Left kidney (tissue), 2 donors: ENCODE measurements around the gene SWAP70. TPM values are rescaled to one million over a fixed set of nuclear protein-coding genes. Genes with fewer than 3 reads are reported as not detected.

Source experiments
- DNase-seq: peaks from one replicate; pipeline ENCODE4 v3.0.0-alpha.2; 2013
- polyA plus RNA-seq: library from polyadenylated mRNA; unstranded; fragments of 120-200 nt; gene quantifications from one replicate; pipeline ENCODE4 v1.2.1, GENCODE V29; 2013; ENCODE audit not compliant: insufficient read length

Gene SWAP70
- polyA plus RNA-seq, 1 donor: 25.9 TPM

DNA sequence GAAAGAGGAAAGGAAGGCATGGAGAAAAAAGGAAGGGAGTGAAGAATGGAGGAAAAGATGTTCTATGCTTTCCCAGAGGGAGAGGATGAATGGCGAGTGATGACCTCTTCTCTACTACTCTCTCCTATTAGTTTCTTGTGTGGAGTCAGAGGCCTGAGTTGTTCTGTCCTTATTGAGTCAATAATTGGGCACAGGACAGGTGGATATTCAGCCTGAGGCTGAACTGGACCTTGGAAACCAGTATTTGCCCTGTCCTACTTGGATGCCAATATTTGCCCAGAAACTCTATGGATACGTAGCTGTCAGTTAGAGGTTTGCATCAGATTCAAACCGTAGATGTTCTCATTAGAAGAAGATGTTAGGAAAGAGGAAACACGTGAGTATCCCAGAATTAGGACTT, 17.6 kb upstream of the SWAP70 start:
- DNase-seq: no peak

DNA sequence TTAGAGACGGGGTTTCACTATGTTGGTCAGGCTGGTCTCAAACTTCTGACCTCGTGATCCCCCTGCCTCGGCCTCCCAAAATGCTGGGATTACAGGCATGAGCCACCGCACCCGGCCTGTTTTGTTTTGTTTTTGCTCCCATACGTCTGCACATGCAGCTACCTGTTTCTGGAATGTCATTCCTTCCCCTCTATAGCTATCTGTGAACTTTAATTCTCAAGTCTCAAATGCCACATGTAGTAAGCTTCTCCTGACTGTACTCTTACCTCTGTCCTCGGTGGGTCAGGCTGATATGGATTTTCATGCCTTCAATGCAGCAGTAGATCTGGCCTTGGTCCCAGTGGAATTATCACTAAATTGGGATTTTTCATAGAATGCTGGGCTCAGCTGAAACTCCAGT, 12.4 kb upstream of the SWAP70 start:
- no peak for DNase-seq

DNA sequence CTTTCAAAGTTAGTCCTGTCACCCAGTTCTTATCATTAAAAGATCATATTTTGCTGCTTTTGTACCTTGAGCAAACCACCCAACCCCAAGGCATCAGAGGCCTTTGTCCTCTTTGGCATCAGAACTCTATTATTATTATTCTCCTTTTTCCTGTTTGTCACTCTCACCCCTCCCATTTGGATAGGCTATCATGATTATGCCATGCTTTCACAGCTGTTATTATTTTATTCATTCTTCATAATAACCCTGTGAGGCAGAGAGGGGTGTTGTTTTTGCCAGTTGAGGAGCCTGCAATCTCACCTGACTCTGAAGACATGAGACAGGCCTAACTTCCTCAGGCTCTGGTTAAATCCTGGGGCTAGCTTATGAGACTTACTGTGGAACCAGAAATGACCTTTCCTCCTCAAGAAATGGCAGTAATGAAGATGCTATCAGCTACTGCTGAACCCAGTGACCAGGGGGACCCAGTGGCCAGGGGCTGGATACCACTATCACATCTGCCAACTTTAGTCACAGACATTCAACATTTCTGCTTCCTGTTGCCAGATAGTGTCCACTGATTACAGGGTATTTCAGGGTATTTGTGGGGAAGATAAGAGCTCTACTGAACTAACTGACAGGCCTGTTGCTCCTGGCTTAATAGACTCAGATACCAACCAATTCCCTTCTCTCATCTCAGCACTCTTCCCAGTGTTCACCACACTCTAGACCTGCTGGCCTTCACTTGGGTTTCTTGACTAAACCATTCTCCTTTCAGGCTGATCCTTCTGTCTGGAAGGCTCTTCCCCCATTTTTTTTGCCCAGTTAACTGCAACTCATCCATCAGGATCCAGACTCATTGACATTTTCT, 11.8 kb upstream of the SWAP70 start:
- DNase-seq: no peak

- no peak for DNase-seq
These were observed 10.0 kb upstream of the SWAP70 start for GRCh38 chr11:9653871-9654270.

DNA sequence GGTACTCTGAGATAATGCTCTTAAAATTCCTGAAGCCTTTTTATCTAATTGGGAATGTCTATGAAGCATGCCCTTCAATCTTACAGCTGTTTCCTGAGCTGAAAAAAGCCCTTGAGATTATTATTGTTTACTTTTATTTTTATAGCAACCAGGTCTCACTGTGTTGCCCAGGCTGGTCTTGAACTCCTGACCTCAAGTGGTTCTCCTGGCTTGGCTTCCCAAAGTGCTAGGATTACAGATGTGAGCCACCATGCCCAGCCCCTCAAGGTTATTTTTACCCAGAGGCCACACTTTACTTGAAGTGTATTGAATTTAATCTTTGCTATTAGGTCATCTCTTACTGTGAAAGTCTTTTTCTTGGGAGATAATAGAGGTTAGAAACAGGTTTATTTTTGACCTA, 7.0 kb upstream of the SWAP70 start:
- DNase-seq: no peak

GRCh38 chr11:9657531-9657930, 6.3 kb upstream of the SWAP70 start:
- no peak for DNase-seq

DNA sequence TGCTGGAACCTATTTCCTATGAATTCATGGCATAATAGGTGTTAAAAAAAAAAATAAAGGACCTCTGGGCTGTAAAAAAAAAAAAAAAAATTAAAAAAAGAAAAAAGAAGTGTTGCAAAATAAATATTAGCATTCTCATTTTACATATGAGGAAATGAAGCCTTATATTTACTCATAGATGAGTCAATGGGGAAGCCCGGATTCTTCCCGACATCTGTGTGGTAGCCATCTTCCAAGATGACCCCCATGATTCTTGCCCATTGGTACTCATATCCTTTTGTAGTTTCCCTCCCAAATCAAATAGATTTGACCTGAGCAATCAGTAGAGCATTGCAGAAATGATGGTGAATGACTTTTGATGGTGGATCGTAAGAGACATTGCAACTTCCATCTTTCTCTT, 3.0 kb upstream of the SWAP70 start:
- no peak for DNase-seq

- no peak for DNase-seq
These were observed 1.6 kb upstream of the SWAP70 start for GRCh38 chr11:9662273-9662672.

DNA sequence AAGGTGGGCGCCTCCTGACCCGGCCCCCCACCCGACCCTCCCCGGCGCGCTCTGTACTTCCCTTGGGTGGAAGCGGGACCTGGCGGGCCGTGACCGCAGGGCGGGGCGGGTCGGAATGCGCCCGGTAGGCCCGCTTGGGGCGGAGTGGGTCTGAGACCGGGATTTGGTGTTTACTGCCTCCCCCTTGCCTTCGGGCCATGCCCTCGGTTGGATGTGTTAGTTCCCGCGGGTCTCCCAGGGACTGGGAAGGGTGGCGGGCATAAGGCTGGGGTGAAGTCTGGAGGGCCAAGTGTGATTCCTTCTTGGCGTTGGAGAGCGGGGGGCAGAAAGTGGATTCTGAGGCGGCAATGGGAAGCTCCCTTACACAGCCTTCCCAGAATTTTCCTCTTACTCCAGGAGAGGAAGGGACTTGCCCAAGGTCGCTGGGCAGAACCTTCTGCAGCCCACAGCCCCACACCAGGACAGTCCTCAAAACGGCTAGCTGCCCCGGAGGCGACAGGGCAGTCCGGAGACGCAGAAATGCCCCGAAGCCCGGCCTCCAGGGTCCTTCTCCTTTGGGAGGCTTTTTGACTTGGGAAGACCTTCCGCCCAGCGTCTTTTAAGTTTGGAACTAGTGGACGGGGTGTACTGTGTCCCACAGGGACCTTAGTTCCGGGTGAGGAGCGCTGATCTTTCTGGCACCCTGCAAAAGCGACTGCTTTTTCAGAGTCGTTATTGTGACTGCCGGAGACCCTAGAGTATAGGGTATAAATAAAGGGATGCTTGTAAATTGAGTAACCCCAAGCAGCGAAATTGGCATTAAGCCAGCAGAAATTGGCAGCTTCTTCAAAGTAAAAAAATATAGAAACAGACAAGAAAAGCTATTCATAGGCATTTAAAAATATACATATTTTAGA, 647 bp downstream of the SWAP70 start:
- DNase-seq: peak; percentile 50

DNA sequence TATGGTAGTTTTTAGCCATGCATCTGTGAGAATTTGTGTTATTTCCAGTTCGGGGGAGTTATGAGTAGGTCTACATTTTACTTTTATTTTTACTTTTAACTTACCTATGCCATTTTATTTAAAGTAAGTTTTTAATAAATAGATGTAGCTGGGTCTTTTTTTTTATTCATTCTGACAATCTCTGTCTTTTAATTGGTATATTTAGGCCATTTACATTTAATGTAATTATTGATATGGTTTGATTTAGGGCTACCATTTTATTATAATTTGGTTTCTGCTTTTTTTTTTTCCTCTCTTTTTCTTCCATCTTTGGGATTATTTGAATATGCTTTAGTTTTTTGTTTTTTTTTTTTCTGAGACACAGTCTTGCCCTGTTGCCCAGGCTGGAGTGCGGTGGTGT, 1.9 kb downstream of the SWAP70 start:
- no peak for DNase-seq

- DNase-seq: no peak
These were observed 6.1 kb downstream of the SWAP70 start for GRCh38 chr11:9669954-9670353.

- no peak for DNase-seq
These were observed 8.5 kb downstream of the SWAP70 start for GRCh38 chr11:9672288-9672916.

DNA sequence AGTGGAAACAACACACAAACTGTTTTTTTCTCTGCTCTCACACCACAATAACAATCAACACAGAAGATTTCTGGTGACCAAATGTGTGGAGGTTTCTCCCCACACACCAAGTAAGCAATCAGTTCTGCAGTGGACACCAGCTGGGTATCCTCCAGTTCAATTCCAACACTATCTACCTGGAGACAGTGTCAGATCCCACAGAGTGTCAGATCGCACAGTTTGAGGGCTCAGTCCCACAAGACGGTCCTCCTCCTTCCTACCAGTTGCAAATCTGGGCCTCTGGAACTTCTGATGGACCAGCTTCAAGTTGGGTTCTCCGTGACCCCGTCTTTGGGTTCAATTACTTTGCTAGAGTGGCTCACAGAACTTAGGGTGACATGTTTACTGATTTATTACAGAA, 9.0 kb downstream of the SWAP70 start:
- no peak for DNase-seq

DNA sequence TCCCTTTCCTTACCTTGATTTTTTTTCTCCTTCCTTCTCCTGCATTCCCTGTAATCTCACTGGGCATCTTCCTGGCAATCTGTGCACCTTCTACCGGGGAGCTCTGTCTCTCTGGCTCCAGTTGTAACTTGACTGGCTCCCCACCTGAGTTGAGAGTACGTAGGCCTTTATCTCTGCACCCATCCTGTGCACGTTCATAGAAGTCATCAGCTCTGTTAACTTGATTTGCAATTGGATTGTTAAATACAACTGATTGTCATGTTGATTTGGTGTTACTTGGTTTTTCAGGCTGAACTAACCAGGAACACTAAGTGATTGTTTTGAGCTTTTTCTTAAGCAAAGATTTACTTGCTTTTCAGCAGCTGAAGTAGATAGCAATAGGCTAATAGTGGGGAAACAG, 11.8 kb downstream of the SWAP70 start:
- DNase-seq: no peak

- no peak for DNase-seq
These were observed 14.1 kb downstream of the SWAP70 start for GRCh38 chr11:9677951-9678350.

GRCh38 chr11:9678576-9678975, 14.7 kb downstream of the SWAP70 start:
- no peak for DNase-seq

- DNase-seq: no peak
These were observed 16.2 kb downstream of the SWAP70 start for GRCh38 chr11:9680028-9680427.

- no peak for DNase-seq
These were observed 17.9 kb downstream of the SWAP70 start for GRCh38 chr11:9681583-9682372.

DNA sequence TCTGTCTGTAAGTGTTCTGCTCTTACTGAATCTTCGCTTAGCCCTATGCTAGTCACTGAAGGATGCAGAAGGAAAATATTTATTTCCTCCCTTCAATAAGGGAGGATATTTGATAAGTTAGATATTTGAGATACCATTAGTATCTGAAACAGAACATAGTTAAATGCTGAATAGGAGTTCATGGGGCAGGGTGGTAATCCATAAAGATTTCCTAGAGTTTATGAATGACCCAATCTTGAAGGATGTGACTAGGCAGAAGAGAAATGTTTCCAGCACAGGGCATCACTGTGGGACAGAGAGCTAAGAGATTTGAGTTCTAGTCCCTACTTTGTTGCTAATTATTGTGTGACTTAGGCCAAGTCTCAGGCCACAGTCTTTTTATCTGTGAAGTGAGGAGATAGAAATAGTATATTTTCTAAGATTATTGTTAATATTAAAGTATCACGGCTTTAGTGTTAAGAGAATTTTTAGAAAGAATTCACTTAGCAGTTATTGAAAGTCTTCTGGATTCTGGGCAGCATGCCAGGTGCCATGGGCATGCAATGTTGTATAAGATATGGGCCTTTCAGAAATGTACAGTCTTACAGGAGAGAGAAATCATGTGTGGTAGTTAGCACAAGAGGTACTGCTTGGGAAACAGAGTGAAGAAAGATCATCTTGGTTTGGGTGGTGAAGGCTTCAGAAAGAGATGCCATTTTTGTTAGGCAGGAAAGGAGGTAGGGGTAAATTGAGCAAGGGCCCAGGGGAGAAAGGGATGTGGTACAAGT, 24.0 kb downstream of the SWAP70 start:
- DNase-seq: no peak

- DNase-seq: peak; percentile 45
These were observed 25.0 kb downstream of the SWAP70 start for GRCh38 chr11:9688716-9689511.
